HepG2 (cell line): Measurements from ENCODE around the gene EFNA2. TPM values are rescaled to one million over a fixed set of nuclear protein-coding genes. Genes with fewer than 3 reads are reported as not detected.

Experiments
- ATM ChIP-seq: fragments of 450-650 bp; IDR thresholded peaks from 2 replicates; pipeline ENCODE4 v1.7.1; 2017; ENCODE audit warnings: mild to moderate bottlenecking, borderline replicate concordance
- CENPT ChIP-seq: sonication (generic); formaldehyde crosslinking; IDR thresholded peaks from 2 replicates; pipeline ENCODE4 v1.8.0; 2022; ENCODE audit warnings: low read depth, mild to moderate bottlenecking, moderate library complexity, missing genetic modification reagents
- ELF1 ChIP-seq: sonication (generic); formaldehyde crosslinking; IDR thresholded peaks from 2 replicates; pipeline ENCODE4 v1.4.0; 2020; ENCODE audit warnings: missing genetic modification reagents
- HNRNPL ChIP-seq: fragments of 200-400 bp; formaldehyde crosslinking; IDR thresholded peaks from 2 replicates; pipeline ENCODE4 v1.6.1; 2017; ENCODE audit warnings: mild to moderate bottlenecking, low read depth, low read length
- MED1 ChIP-seq: sonication (generic); formaldehyde crosslinking; IDR thresholded peaks from 2 replicates; pipeline ENCODE4 v1.4.0; 2020; ENCODE audit warnings: missing genetic modification reagents
- POGZ ChIP-seq: sonication (generic); formaldehyde crosslinking; IDR thresholded peaks from 2 replicates; pipeline ENCODE4 v1.4.0; 2020; ENCODE audit warnings: mild to moderate bottlenecking, missing genetic modification reagents
- SNRNP70 ChIP-seq: fragments of 200-400 bp; formaldehyde crosslinking; IDR thresholded peaks from 2 replicates; pipeline ENCODE4 v1.6.1; 2017; ENCODE audit warnings: mild to moderate bottlenecking, low read depth, low read length, moderate library complexity
- SP1 ChIP-seq, 2 experiments: fragments of 450-650 bp in 1 of 2; sonication (generic) in 1 of 2; formaldehyde crosslinking in 1 of 2; IDR thresholded peaks; 2 replicates each; pipeline versions ENCODE4 v1.4.0 to v1.6.1; 2016 to 2020; ENCODE audit warnings: missing genetic modification reagents in 1 of 2
- SRSF4 ChIP-seq: fragments of 200-400 bp; formaldehyde crosslinking; IDR thresholded peaks from one replicate; pipeline ENCODE4 v1.6.1; 2018; ENCODE audit warnings: mild to moderate bottlenecking, low read depth, low read length, moderate library complexity; ENCODE audit not compliant: poor library complexity, severe bottlenecking
- YEATS4 ChIP-seq: sonication (generic); formaldehyde crosslinking; IDR thresholded peaks from 2 replicates; pipeline ENCODE4 v1.4.0; 2020; ENCODE audit warnings: missing genetic modification reagents, borderline replicate concordance
- ZNF275 ChIP-seq: sonication (generic); formaldehyde crosslinking; IDR thresholded peaks from 2 replicates; pipeline ENCODE4 v1.8.0; 2022; ENCODE audit warnings: missing genetic modification reagents, mild to moderate bottlenecking, inconsistent platforms, borderline replicate concordance
- ZNF329 ChIP-seq: sonication (generic); formaldehyde crosslinking; IDR thresholded peaks from 2 replicates; pipeline ENCODE4 v1.9.0; 2021; ENCODE audit warnings: low read depth, mild to moderate bottlenecking, missing genetic modification reagents
- polyA plus RNA-seq, 8 experiments: library from polyadenylated mRNA; depleted of rRNA in 3 of 8; stranded (reverse) in 7 of 8; unstranded in 1 of 8; fragments of >200 nt; fragmentation: Illumina TruSeq in 4 of 8; extraction: Trizol in 4 of 8; gene quantifications; 2 replicates each; pipeline versions ENCODE4 v1.2.1 to v1.2.3, GENCODE V29; 2011 to 2016; ENCODE audit warnings: low read depth in 4 of 8, missing spikeins in 1 of 8, mixed read lengths in 1 of 8; ENCODE audit not compliant: insufficient read depth in 1 of 8
- total RNA-seq, 5 experiments: library from RNA; depleted of rRNA; stranded (reverse); fragments of >200 nt; fragmentation: Illumina TruSeq; extraction: Trizol; gene quantifications; 2 replicates each; pipeline ENCODE4 v1.2.3, GENCODE V29; 2016; ENCODE audit warnings: low read depth in 1 of 5
- TF ChIP-seq, protein P1 (sequence below): sonication (generic); formaldehyde crosslinking; conservative IDR thresholded peaks from 2 replicates; pipeline ENCODE4 v1.8.0; 2022; ENCODE audit warnings: mild to moderate bottlenecking, moderate library complexity, missing genetic modification reagents
- TF ChIP-seq, protein P2 (sequence below): sonication (generic); formaldehyde crosslinking; IDR thresholded peaks from 2 replicates; pipeline ENCODE4 v1.5.0; 2020; ENCODE audit warnings: mild to moderate bottlenecking, missing genetic modification reagents, borderline replicate concordance
- TF ChIP-seq, protein P3 (sequence below): sonication (generic); formaldehyde crosslinking; IDR thresholded peaks from 2 replicates; pipeline ENCODE4 v1.8.1; 2022; ENCODE audit warnings: low read depth, mild to moderate bottlenecking, missing genetic modification reagents
- TF ChIP-seq, protein P4 (sequence below): sonication (generic); formaldehyde crosslinking; IDR thresholded peaks from 2 replicates; pipeline ENCODE4 v1.4.0; 2020; ENCODE audit warnings: missing genetic modification reagents

The EFNA2 gene
- total and polyA plus RNA-seq, 2 of the 13 experiments (the other 11 are each of a cell fraction or from before 2014, with no cell fraction given) = 6.0 to 9.9 TPM

GRCh38 chr19:1241417-1242095, 44.1 kb upstream of the EFNA2 start, which contains the start of gene ATP5F1D (continued):
- TF ChIP-seq, protein P1, sequence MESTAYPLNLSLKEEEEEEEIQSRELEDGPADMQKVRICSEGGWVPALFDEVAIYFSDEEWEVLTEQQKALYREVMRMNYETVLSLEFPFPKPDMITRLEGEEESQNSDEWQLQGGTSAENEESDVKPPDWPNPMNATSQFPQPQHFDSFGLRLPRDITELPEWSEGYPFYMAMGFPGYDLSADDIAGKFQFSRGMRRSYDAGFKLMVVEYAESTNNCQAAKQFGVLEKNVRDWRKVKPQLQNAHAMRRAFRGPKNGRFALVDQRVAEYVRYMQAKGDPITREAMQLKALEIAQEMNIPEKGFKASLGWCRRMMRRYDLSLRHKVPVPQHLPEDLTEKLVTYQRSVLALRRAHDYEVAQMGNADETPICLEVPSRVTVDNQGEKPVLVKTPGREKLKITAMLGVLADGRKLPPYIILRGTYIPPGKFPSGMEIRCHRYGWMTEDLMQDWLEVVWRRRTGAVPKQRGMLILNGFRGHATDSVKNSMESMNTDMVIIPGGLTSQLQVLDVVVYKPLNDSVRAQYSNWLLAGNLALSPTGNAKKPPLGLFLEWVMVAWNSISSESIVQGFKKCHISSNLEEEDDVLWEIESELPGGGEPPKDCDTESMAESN (CRISPR knock-in tag) = peak; percentile 6; the same call in 1 of the 2 replicates
- TF ChIP-seq MED1 (CRISPR knock-in tag) (peak; percentile 46; the same call in 1 of the 2 replicates), HNRNPL (no peak), CENPT (CRISPR knock-in tag) (0 out of 2 replicates have a peak, but pooled peaks have one; percentile 43), SP1 (IDR thresholded peaks at IDR 0.05) (no peak), SP1 (CRISPR knock-in tag; IDR thresholded peaks at IDR 0.05) (peak; percentile 54), SNRNP70 (no peak), POGZ (CRISPR knock-in tag) (peak; percentile 53; the same call in 1 of the 2 replicates), ELF1 (CRISPR knock-in tag) (peak; percentile 81), ZNF275 (CRISPR knock-in tag) (peak; percentile 42; the same call in 1 of the 2 replicates), ATM (no peak), YEATS4 (CRISPR knock-in tag) (peak; percentile 65; the same call in 1 of the 2 replicates), SRSF4 (no peak), ZNF329 (CRISPR knock-in tag) (0 out of 2 replicates have a peak, but pooled peaks have one; percentile 82)
- TF ChIP-seq, protein P2, sequence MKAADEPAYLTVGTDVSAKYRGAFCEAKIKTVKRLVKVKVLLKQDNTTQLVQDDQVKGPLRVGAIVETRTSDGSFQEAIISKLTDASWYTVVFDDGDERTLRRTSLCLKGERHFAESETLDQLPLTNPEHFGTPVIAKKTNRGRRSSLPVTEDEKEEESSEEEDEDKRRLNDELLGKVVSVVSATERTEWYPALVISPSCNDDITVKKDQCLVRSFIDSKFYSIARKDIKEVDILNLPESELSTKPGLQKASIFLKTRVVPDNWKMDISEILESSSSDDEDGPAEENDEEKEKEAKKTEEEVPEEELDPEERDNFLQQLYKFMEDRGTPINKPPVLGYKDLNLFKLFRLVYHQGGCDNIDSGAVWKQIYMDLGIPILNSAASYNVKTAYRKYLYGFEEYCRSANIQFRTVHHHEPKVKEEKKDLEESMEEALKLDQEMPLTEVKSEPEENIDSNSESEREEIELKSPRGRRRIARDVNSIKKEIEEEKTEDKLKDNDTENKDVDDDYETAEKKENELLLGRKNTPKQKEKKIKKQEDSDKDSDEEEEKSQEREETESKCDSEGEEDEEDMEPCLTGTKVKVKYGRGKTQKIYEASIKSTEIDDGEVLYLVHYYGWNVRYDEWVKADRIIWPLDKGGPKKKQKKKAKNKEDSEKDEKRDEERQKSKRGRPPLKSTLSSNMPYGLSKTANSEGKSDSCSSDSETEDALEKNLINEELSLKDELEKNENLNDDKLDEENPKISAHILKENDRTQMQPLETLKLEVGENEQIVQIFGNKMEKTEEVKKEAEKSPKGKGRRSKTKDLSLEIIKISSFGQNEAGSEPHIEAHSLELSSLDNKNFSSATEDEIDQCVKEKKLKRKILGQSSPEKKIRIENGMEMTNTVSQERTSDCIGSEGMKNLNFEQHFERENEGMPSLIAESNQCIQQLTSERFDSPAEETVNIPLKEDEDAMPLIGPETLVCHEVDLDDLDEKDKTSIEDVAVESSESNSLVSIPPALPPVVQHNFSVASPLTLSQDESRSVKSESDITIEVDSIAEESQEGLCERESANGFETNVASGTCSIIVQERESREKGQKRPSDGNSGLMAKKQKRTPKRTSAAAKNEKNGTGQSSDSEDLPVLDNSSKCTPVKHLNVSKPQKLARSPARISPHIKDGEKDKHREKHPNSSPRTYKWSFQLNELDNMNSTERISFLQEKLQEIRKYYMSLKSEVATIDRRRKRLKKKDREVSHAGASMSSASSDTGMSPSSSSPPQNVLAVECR (CRISPR knock-in tag) = peak; percentile 92
- TF ChIP-seq, protein P3, sequence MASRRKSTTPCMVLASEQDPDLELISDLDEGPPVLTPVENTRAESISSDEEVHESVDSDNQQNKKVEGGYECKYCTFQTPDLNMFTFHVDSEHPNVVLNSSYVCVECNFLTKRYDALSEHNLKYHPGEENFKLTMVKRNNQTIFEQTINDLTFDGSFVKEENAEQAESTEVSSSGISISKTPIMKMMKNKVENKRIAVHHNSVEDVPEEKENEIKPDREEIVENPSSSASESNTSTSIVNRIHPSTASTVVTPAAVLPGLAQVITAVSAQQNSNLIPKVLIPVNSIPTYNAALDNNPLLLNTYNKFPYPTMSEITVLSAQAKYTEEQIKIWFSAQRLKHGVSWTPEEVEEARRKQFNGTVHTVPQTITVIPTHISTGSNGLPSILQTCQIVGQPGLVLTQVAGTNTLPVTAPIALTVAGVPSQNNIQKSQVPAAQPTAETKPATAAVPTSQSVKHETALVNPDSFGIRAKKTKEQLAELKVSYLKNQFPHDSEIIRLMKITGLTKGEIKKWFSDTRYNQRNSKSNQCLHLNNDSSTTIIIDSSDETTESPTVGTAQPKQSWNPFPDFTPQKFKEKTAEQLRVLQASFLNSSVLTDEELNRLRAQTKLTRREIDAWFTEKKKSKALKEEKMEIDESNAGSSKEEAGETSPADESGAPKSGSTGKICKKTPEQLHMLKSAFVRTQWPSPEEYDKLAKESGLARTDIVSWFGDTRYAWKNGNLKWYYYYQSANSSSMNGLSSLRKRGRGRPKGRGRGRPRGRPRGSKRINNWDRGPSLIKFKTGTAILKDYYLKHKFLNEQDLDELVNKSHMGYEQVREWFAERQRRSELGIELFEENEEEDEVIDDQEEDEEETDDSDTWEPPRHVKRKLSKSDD = peak; percentile 68; the same call in 1 of the 2 replicates
- TF ChIP-seq, protein P4, sequence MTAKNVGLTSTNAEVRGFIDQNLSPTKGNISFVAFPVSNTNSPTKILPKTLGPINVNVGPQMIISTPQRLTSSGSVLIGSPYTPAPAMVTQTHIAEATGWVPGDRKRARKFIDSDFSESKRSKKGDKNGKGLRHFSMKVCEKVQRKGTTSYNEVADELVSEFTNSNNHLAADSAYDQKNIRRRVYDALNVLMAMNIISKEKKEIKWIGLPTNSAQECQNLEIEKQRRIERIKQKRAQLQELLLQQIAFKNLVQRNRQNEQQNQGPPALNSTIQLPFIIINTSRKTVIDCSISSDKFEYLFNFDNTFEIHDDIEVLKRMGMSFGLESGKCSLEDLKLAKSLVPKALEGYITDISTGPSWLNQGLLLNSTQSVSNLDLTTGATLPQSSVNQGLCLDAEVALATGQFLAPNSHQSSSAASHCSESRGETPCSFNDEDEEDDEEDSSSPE (CRISPR knock-in tag) = peak; percentile 62
